K562 (cell line): ENCODE results near the gene COPB2. TPM values are rescaled to one million over a fixed set of nuclear protein-coding genes. Genes with fewer than 3 reads are reported as not detected.

ENCODE experiments used
- ATAC-seq: fragments of 200-7000 bp; cut with Tn5 transposase; 3 replicates; pipeline ENCODE4 v1.9.1; 2020; ENCODE audit warnings: moderate library complexity
- BruUV-seq: library from RNA; stranded (reverse); fragments of 400-500 nt; replicated peaks from 2 replicates; lab custom pipeline; 2021; lab: Mats Ljungman, UMichigan
- CTCF ChIA-PET: fragments of 300-600 bp; formaldehyde crosslinking; extraction: SDS; loops from one replicate; lab custom pipeline; 2021; ENCODE audit warnings: low intra/inter-chr PET ratio; lab: Yijun Ruan, JAX
- POLR2A ChIA-PET: fragments of 300-600, 350-650 bp; sonication (Branson Sonifier 250); formaldehyde crosslinking; extraction: SDS; loops from one replicate; lab custom pipeline; 2021; ENCODE audit warnings: antibody characterized with exemption, inconsistent platforms; lab: Yijun Ruan, JAX
- DNase-seq, 4 experiments: peaks; one replicate each; pipeline versions ENCODE4 v3.0.0 to v3.0.0-alpha.2; 2011 to 2018; ENCODE audit warnings: low spot score in 3 of 4, mixed read lengths in 3 of 4; ENCODE audit errors: extremely low read depth in 1 of 4
- FAIRE-seq: peaks from 2 replicates; lab custom pipeline; 2011; peaks lifted over from hg19 to GRCh38; lab: Jason Lieb, UNC
- H2AFZ ChIP-seq: 2 replicates; pipeline ENCODE4 v1.6.0; 2011; ENCODE audit warnings: low read depth, low read length, control low read depth, inconsistent platforms
- H3K27ac ChIP-seq: fragments of 200-600 bp; 3 replicates; pipeline ENCODE4 v1.8.0; 2011; ENCODE audit warnings: low read depth, mild to moderate bottlenecking, control low read depth, inconsistent platforms, low read length, moderate library complexity, mixed read lengths; ENCODE audit errors: extremely low read depth
- H3K27me3 ChIP-seq, 2 experiments: fragments of 300-600 bp in 1 of 2; 2 replicates in 1 of 2; 3 replicates in 1 of 2; pipeline versions ENCODE4 v1.6.0 to v1.8.0; 2011; ENCODE audit warnings: inconsistent platforms in 2 of 2, low read length in 2 of 2, mild to moderate bottlenecking in 1 of 2, mixed read lengths in 1 of 2, moderate library complexity in 1 of 2; ENCODE audit not compliant: control insufficient read depth in 2 of 2, insufficient read depth in 2 of 2
- H3K36me3 ChIP-seq: fragments of 300-600 bp; 3 replicates; pipeline ENCODE4 v1.8.0; 2011; ENCODE audit warnings: mild to moderate bottlenecking, low read length, inconsistent platforms; ENCODE audit not compliant: control insufficient read depth, insufficient read depth
- H3K4me1 ChIP-seq, 2 experiments: fragments of 200-600 bp in 1 of 2; replicated peaks in 1 of 2; 2 replicates in 1 of 2; 3 replicates in 1 of 2; pipeline versions ENCODE4 v1.5.1 to v1.8.0; 2011; ENCODE audit warnings: inconsistent platforms in 2 of 2, low read length in 2 of 2, mild to moderate bottlenecking in 1 of 2, mixed read lengths in 1 of 2, moderate library complexity in 1 of 2; ENCODE audit not compliant: control insufficient read depth in 2 of 2, insufficient read depth in 2 of 2
- H3K4me2 ChIP-seq: 2 replicates; pipeline ENCODE4 v1.6.1; 2011; ENCODE audit warnings: low read length, control low read depth, inconsistent platforms, mixed read lengths; ENCODE audit not compliant: insufficient read depth
- H3K4me3 ChIP-seq: fragments of 200-600 bp; sonication (generic), shearing (Covaris generic); 2 replicates; pipeline ENCODE4 v1.5.1; 2016; ENCODE audit warnings: control low read depth, inconsistent platforms
- H3K79me2 ChIP-seq: fragments of 200-600 bp; 3 replicates; pipeline ENCODE4 v1.8.0; 2011; ENCODE audit warnings: low read length, inconsistent platforms; ENCODE audit not compliant: control insufficient read depth, insufficient read depth
- H3K9ac ChIP-seq, 2 experiments: 2 replicates each; pipeline versions ENCODE4 v1.6.0 to v1.6.1; 2011; ENCODE audit warnings: low read depth in 2 of 2, low read length in 2 of 2, control low read depth in 1 of 2, inconsistent platforms in 1 of 2, mild to moderate bottlenecking in 1 of 2, mixed read lengths in 1 of 2; ENCODE audit not compliant: insufficient read depth in 1 of 2
- H3K9me1 ChIP-seq: one replicate; pipeline ENCODE4 v1.6.0; 2011; ENCODE audit warnings: inconsistent platforms, mild to moderate bottlenecking, low read length, moderate library complexity; ENCODE audit not compliant: control insufficient read depth, insufficient read depth
- H3K9me3 ChIP-seq: replicated peaks from 2 replicates; pipeline ENCODE4 v1.5.1; 2011; ENCODE audit warnings: low read depth, low read length, inconsistent platforms; ENCODE audit not compliant: control insufficient read depth, insufficient read depth
- H4K20me1 ChIP-seq: replicated peaks from 2 replicates; pipeline ENCODE4 v1.6.1; 2011; ENCODE audit warnings: low read length, inconsistent platforms, mixed read lengths; ENCODE audit not compliant: control insufficient read depth, insufficient read depth
- ATF7 ChIP-seq: fragments of 450-650 bp; IDR thresholded peaks from 2 replicates; pipeline ENCODE4 v1.7.1; 2014; ENCODE audit warnings: mild to moderate bottlenecking, moderate library complexity
- BHLHE40 ChIP-seq: IDR thresholded peaks from 2 replicates; pipeline ENCODE4 v1.6.1; 2011; ENCODE audit warnings: low read length, improper control_type of control experiment
- CEBPB ChIP-seq: fragments of 450-650 bp; IDR thresholded peaks from 2 replicates; pipeline ENCODE4 v1.6.1; 2016; ENCODE audit warnings: missing genetic modification characterization, missing compliant biosample characterization
- CEBPG ChIP-seq, 3 experiments: fragments of 200-800 bp in 1 of 3; sonication (Bioruptor generic) in 1 of 3; sonication (generic) in 1 of 3; formaldehyde crosslinking in 1 of 3; IDR thresholded peaks in 2 of 3; conservative IDR thresholded peaks in 1 of 3; 2 replicates each; pipeline versions ENCODE4 v1.6.1 to v1.8.0; 2016 to 2022; ENCODE audit warnings: missing compliant biosample characterization in 2 of 3, missing genetic modification characterization in 2 of 3, mild to moderate bottlenecking in 1 of 3, missing genetic modification reagents in 1 of 3
- JUNB ChIP-seq: fragments of 450-650 bp; formaldehyde crosslinking; conservative IDR thresholded peaks from 2 replicates; pipeline ENCODE4 v1.4.0; 2020; ENCODE audit warnings: mild to moderate bottlenecking
- KLF13 ChIP-seq: fragments of 450-650 bp; IDR thresholded peaks from 2 replicates; pipeline ENCODE4 v1.6.1; 2016; ENCODE audit warnings: missing genetic modification characterization, low read depth, mild to moderate bottlenecking, missing compliant biosample characterization, moderate library complexity, borderline replicate concordance
- MEIS2 ChIP-seq: fragments of 450-650 bp; IDR thresholded peaks from 2 replicates; pipeline ENCODE4 v1.6.1; 2014; ENCODE audit warnings: mild to moderate bottlenecking; ENCODE audit not compliant: partially characterized antibody
- NFIC ChIP-seq: fragments of 450-650 bp; IDR thresholded peaks from 2 replicates; pipeline ENCODE4 v1.6.1; 2017; ENCODE audit warnings: mild to moderate bottlenecking, inconsistent platforms
- NR1H2 ChIP-seq: sonication (generic); formaldehyde crosslinking; IDR thresholded peaks from 2 replicates; pipeline ENCODE4 v1.4.0; 2020; ENCODE audit warnings: mild to moderate bottlenecking, missing genetic modification reagents
- NR2C1 ChIP-seq, 2 experiments: fragments of 450-650 bp; IDR thresholded peaks; 2 replicates each; pipeline ENCODE4 v1.6.1; 2017; ENCODE audit warnings: mild to moderate bottlenecking in 2 of 2, antibody characterized with exemption in 1 of 2, inconsistent platforms in 1 of 2, missing compliant biosample characterization in 1 of 2, missing genetic modification characterization in 1 of 2
- PTBP1 ChIP-seq: fragments of 200-400 bp; formaldehyde crosslinking; IDR thresholded peaks from 2 replicates; pipeline ENCODE4 v1.6.1; 2017; ENCODE audit warnings: low read depth, low read length
- RBM34 ChIP-seq: fragments of 200-400 bp; formaldehyde crosslinking; IDR thresholded peaks from 2 replicates; pipeline ENCODE4 v1.6.1; 2018; ENCODE audit warnings: low read length, borderline replicate concordance; ENCODE audit not compliant: insufficient read depth
- SMARCC2 ChIP-seq: fragments of 450-650 bp; IDR thresholded peaks from 2 replicates; pipeline ENCODE4 v1.6.1; 2017; ENCODE audit warnings: antibody characterized with exemption, moderate library complexity, mild to moderate bottlenecking, low read depth
- SUPT5H ChIP-seq: fragments of 450-650 bp; IDR thresholded peaks from 2 replicates; pipeline ENCODE4 v1.6.1; 2016
- TBP ChIP-seq: optimal IDR thresholded peaks from 2 replicates; pipeline ENCODE3; 2011; ENCODE audit warnings: low read depth, low read length, improper control_type of control experiment
- TFAM ChIP-seq: fragments of 250-450 bp; sonication (Bioruptor Pico); conservative IDR thresholded peaks from 2 replicates; pipeline ENCODE4 v1.5.0; 2021; ENCODE audit warnings: mild to moderate bottlenecking, moderate library complexity
- ZC3H4 ChIP-seq: sonication (generic); formaldehyde crosslinking; IDR thresholded peaks from 2 replicates; pipeline ENCODE4 v1.9.0; 2021; ENCODE audit warnings: missing genetic modification reagents, borderline replicate concordance
- ZNF282 ChIP-seq: sonication (generic); formaldehyde crosslinking; IDR thresholded peaks from 2 replicates; pipeline ENCODE4 v1.8.1; 2023; ENCODE audit warnings: missing genetic modification reagents
- ZNF696 ChIP-seq: fragments of 250-450 bp; sonication (Bioruptor Pico); conservative IDR thresholded peaks from 2 replicates; pipeline ENCODE4 v1.4.0; 2020; ENCODE audit warnings: mild to moderate bottlenecking, moderate library complexity
- WGBS: fragments of 100-300 bp; shearing (Covaris generic); methylation state at CpG from one replicate; pipeline ENCODE4 v1.1.6; 2016; ENCODE audit warnings: low coverage, mixed read lengths; ENCODE audit not compliant: insufficient coverage; ENCODE audit errors: missing lambda C conversion rate; 5-methylcytosine and 5-hydroxymethylcytosine counted together
- in situ Hi-C: fragments of 300-500 bp; cut with MboI; formaldehyde crosslinking; loops from 4 replicates; pipeline ENCODE4 v1.15.0; 2018; ENCODE audit warnings: inconsistent platforms, mixed read lengths
- intact Hi-C: fragments of 100-400 bp; cut with micrococcal nuclease; formaldehyde crosslinking; loops from 2 replicates; pipeline ENCODE4 v1.14.2; 2022
- polyA plus RNA-seq, 8 experiments: library from polyadenylated mRNA; depleted of rRNA in 4 of 8; stranded (reverse) in 5 of 8; unstranded in 3 of 8; fragments of >200 nt; fragmentation: Nextera tagmentation in 2 of 8; fragmentation: Illumina TruSeq in 1 of 8; extraction: Ambion mirVana in 2 of 8; extraction: Trizol in 1 of 8; gene quantifications; 2 replicates each; pipeline versions ENCODE4 v1.2.1 to v1.2.3, GENCODE V29; 2011 to 2014; ENCODE audit warnings: inconsistent platforms in 1 of 8, missing spikeins in 1 of 8
- total RNA-seq, 7 experiments: library from RNA; depleted of rRNA in 6 of 7; stranded (reverse); fragments of >200 nt in 6 of 7; fragmentation: Illumina TruSeq in 2 of 7; extraction: Trizol in 2 of 7; gene quantifications; 2 replicates each; pipeline versions ENCODE4 v1.2.1 to v1.2.3, GENCODE V29; 2011 to 2021; ENCODE audit warnings: low replicate concordance in 1 of 7
- TF ChIP-seq, protein P1 (sequence below): fragments of 200-800 bp; sonication (Bioruptor generic); IDR thresholded peaks from 2 replicates; pipeline ENCODE4 v1.6.1; 2016; ENCODE audit warnings: missing genetic modification characterization, missing compliant biosample characterization

COPB2 gene
- total and polyA plus RNA-seq, 9 of the 15 experiments (the other 6 are each of a cell fraction or from before 2014, with no cell fraction given), result 64.3 to 189 (median 130) TPM

DNA sequence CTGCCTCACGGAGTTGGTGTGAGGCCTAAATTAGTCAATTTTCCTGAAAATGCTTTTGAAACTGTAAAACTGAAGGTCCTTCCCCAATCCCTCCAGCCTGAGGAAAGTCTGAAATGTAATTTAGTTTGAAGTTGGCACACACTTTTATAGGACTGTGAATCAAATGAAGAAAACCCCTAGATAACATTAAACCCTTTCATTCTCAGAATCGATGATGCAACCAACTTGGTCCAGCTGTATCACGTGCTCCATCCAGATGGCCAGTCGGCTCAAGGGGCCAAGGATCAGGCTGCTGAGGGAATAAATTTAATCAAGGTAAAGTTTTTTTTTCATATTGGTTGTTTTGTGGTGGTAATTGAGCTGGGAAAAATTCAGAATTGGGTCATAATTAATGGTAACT is 34.0 kb downstream of the COPB2 start:
- Histone ChIP-seq H2AFZ (no peak overlapping the region), H3K27me3 (no peaks in the 10 kb centered on the region), H3K9me3 (no peaks in the 10 kb centered on the region), H3K4me1 (peaks cover 0 to 10% of the 10 kb centered on the region in 2 experiments; a peak in 2 of 5 replicates), H3K27ac (no peak overlapping the region), H3K36me3 (peaks cover 100% of the 10 kb centered on the region), H3K79me2 (no peaks in the 10 kb centered on the region), H3K4me3 (no peak overlapping the region), H4K20me1 (no peaks in the 10 kb centered on the region; the same call in 1 of the 2 replicates), H3K4me2 (no peak overlapping the region), H3K9me1 (peaks cover 3% of the 10 kb centered on the region), H3K9ac (no peak overlapping the region)
- in situ Hi-C loops, result no loop called here
- BruUV-seq, result no TSS peak
- ChIA-PET POLR2A (interaction anchor here (0.8 to 4.0 kb wide), 6 partner anchors 10 to 24 kb away, joined by 3 to 23 read pairs (median 4); no protein-coding TSS in a partner anchor), CTCF (no interaction called here)
- ATAC-seq (no peak), FAIRE-seq (no peak), DNase-seq (no peak)
- WGBS, result 62% methylated on average over 4 of the region's 4 CpGs
- intact Hi-C loops, result no loop called here
- TF ChIP-seq BHLHE40 (peak; percentile 38; the same call in 1 of the 2 replicates), NFIC (no peak), PTBP1 (no peak), CEBPG (CRISPR knock-in tag; IDR thresholded peaks at IDR 0.05) (no peak), CEBPG (tag; conservative IDR thresholded peaks at IDR 0.05 in 1 of 2, IDR thresholded peaks at IDR 0.05 in 1 of 2) (peak; percentile 66 to 75), JUNB (CRISPR knock-in tag) (no peak), MEIS2 (no peak), KLF13 (tag) (no peak), TFAM (no peak), NR1H2 (CRISPR knock-in tag) (no peak), RBM34 (no peak), TBP (no peak), SUPT5H (no peak), ZC3H4 (CRISPR knock-in tag) (no peak), NR2C1 (IDR thresholded peaks at IDR 0.05) (no peak), NR2C1 (tag; IDR thresholded peaks at IDR 0.05) (no peak), ZNF282 (CRISPR knock-in tag) (no peak), ZNF696 (CRISPR knock-in tag) (no peak), SMARCC2 (no peak), CEBPB (tag) (peak; percentile 79), ATF7 (0 out of 2 replicates have a peak, but pooled peaks have one; percentile 27)
- TF ChIP-seq, protein P1, sequence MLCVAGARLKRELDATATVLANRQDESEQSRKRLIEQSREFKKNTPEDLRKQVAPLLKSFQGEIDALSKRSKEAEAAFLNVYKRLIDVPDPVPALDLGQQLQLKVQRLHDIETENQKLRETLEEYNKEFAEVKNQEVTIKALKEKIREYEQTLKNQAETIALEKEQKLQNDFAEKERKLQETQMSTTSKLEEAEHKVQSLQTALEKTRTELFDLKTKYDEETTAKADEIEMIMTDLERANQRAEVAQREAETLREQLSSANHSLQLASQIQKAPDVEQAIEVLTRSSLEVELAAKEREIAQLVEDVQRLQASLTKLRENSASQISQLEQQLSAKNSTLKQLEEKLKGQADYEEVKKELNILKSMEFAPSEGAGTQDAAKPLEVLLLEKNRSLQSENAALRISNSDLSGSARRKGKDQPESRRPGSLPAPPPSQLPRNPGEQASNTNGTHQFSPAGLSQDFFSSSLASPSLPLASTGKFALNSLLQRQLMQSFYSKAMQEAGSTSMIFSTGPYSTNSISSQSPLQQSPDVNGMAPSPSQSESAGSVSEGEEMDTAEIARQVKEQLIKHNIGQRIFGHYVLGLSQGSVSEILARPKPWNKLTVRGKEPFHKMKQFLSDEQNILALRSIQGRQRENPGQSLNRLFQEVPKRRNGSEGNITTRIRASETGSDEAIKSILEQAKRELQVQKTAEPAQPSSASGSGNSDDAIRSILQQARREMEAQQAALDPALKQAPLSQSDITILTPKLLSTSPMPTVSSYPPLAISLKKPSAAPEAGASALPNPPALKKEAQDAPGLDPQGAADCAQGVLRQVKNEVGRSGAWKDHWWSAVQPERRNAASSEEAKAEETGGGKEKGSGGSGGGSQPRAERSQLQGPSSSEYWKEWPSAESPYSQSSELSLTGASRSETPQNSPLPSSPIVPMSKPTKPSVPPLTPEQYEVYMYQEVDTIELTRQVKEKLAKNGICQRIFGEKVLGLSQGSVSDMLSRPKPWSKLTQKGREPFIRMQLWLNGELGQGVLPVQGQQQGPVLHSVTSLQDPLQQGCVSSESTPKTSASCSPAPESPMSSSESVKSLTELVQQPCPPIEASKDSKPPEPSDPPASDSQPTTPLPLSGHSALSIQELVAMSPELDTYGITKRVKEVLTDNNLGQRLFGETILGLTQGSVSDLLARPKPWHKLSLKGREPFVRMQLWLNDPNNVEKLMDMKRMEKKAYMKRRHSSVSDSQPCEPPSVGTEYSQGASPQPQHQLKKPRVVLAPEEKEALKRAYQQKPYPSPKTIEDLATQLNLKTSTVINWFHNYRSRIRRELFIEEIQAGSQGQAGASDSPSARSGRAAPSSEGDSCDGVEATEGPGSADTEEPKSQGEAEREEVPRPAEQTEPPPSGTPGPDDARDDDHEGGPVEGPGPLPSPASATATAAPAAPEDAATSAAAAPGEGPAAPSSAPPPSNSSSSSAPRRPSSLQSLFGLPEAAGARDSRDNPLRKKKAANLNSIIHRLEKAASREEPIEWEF (CRISPR knock-in tag), result no peak
